Omental fat pad (tissue), 4 donors: ENCODE results near the gene CNTN4. TPM values are rescaled to one million over a fixed set of nuclear protein-coding genes. Genes with fewer than 3 reads are reported as not detected.

ENCODE experiments used
- ATAC-seq: fragments of 150-250 bp; one replicate; pipeline ENCODE4 v1.9.1; 2016; ENCODE audit warnings: mild to moderate bottlenecking, moderate library complexity; ENCODE audit not compliant: low FRiP score
- DNase-seq: peaks from one replicate; pipeline ENCODE4 v3.0.0-alpha.2; 2019; ENCODE audit warnings: low spot score
- CTCF ChIP-seq, 3 donors: fragments of 450-650 bp; IDR thresholded peaks; one replicate each; pipeline ENCODE4 v1.5.1; 2016 to 2017; ENCODE audit warnings: antibody characterized with exemption in 3 of 3, mild to moderate bottlenecking in 3 of 3, moderate library complexity in 2 of 3
- total RNA-seq, 4 donors: library from RNA; depleted of rRNA; stranded (reverse); fragments of >200 nt; gene quantifications; one replicate each; pipeline ENCODE4 v1.1.0, GENCODE V29; 2016

CNTN4 gene
- total RNA-seq, 4 donors from 2014 or later: 2.6 to 9.5 (median 7.2) TPM

DNA sequence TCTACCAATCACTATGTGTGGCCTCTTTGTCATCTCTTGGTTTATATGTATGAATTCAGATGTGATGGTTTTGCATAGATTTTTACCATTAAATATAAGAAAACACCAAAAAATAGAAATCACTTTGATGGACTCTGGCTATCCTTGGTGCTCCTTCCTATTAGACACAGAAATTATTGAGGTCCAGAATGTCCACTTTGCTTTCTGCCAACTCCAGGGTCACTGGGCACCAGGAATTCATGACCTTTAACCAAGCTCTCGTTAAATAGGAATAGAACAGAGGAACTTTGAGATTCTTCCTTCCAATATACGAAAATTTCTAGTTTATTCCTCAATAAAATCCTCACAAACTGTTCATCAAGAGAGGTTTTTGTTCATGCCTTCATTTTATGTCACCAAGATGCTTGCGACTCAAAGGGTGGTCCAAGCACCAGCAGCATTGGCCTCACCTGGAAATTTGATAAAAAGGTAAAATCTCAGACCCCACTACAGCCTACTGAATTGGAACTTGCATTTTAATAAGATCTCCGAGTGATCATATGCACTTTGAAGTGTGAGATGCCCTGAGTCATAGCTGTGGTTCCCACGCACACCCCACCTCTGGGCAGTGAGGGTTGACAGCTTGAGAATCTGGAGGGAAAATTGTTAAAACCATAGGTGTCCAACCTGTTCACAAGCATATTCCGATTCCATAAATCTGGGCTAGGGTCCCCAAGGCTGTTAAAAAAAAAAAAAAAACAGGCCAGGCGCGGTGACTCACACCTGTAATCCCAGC lies 725.0 kb downstream of the CNTN4 start:
- no peak for TF ChIP-seq CTCF (IDR thresholded peaks at IDR 0.05)
- DNase-seq: no peak
- no peak for ATAC-seq

DNA sequence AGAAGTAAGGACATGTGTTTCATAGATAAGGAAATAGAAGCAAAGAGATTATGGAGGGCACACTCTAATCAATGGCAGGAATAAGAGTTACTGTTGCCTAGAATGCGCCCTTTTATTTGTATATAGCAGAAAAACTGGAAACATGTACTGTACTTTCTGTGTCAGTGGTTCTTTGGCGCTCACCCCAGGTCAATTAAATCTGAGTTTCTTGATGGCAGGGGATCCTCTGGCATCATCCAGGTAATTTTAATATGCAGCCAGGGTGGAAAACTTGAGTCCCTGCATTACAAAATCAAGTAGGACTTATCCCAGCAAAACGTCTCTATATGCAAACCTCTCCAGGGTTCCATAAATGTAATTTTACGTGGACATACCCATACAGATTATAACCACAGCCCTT lies 727.4 kb downstream of the CNTN4 start:
- TF ChIP-seq CTCF (IDR thresholded peaks at IDR 0.05): no peak
- DNase-seq: no peak
- no peak for ATAC-seq

- DNase-seq (no peak), ATAC-seq (no peak)
- no peak for TF ChIP-seq CTCF (IDR thresholded peaks at IDR 0.05)
Observed at GRCh38 chr3:2826453-2826852, 727.8 kb downstream of the CNTN4 start.

DNA sequence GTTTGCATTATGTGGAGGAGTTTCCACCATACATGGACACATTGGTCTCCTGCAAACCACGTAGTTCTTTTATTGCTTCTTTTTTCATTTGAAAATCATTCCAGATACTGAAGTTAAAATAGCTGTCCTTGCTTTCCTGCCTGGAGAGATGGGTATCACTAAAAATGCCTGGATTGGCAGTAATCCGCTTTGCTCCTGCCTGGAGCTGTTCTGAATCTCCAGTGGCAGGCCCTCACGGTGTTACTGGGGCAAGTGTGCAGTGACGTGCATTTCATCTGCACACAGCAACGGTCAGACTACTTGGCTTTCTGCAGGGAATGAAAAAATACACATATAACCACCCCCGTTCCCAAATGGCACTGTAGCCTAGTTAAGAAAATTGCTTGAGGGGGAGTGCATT lies 738.6 kb downstream of the CNTN4 start:
- TF ChIP-seq CTCF (IDR thresholded peaks at IDR 0.05): no peak
- no peak for DNase-seq
- no peak for ATAC-seq

- no peak for TF ChIP-seq CTCF (IDR thresholded peaks at IDR 0.05)
- ATAC-seq (no peak), DNase-seq (no peak)
Observed at GRCh38 chr3:2837910-2838309, 739.2 kb downstream of the CNTN4 start.

GRCh38 chr3:2838546-2839157 lies 740.0 kb downstream of the CNTN4 start:
- DNase-seq (no peak), ATAC-seq (no peak)
- no peak for TF ChIP-seq CTCF (IDR thresholded peaks at IDR 0.05)

GRCh38 chr3:2839876-2840275 lies 741.2 kb downstream of the CNTN4 start:
- DNase-seq (no peak), ATAC-seq (no peak)
- no peak for TF ChIP-seq CTCF (IDR thresholded peaks at IDR 0.05)
